HG03139 (cell line): Measurements from ENCODE around the gene TEK.
"Not testable (repeated sequence)": the region's sequence is repeated elsewhere in the genome, so short reads cannot be mapped to it uniquely, and the experiment has no call there.

ENCODE experiments used
- ATAC-seq: cut with Tn5 transposase; IDR thresholded peaks from one replicate; pipeline ENCODE4 v1.9.1; 2021; ENCODE audit not compliant: unreplicated experiment

TEK gene

GRCh38 chr9:27108981-27109541 lies at the start of gene TEK:
TEK (plus strand) TSS chr9:27109225; CDS start chr9:27109591, 366 bp downstream.
- no peak for ATAC-seq

DNA sequence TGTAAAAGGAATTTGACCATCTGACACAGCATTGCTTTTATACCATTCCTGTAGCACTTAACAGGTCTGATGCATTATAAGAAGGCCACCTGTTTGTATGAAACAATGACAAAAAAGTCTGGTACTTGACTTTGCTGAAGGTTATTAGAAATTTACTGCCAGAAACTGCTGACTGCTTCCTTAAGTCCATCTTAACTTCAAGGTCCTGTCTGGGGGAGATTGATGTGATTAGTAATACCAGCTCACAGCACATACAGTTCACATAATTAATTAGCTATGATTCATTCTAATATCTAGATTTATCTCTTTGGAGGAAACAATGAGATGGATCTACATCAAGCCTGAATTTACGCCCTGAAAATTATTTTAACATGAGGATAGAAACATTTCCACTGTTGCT lies 49.6 kb upstream of the TEK start:
- no peak for ATAC-seq

- no peak for ATAC-seq
Measured at GRCh38 chr9:27059907-27060306, 49.1 kb upstream of the TEK start.

- ATAC-seq = no peak
Measured at GRCh38 chr9:27065288-27065687, 43.7 kb upstream of the TEK start.

DNA sequence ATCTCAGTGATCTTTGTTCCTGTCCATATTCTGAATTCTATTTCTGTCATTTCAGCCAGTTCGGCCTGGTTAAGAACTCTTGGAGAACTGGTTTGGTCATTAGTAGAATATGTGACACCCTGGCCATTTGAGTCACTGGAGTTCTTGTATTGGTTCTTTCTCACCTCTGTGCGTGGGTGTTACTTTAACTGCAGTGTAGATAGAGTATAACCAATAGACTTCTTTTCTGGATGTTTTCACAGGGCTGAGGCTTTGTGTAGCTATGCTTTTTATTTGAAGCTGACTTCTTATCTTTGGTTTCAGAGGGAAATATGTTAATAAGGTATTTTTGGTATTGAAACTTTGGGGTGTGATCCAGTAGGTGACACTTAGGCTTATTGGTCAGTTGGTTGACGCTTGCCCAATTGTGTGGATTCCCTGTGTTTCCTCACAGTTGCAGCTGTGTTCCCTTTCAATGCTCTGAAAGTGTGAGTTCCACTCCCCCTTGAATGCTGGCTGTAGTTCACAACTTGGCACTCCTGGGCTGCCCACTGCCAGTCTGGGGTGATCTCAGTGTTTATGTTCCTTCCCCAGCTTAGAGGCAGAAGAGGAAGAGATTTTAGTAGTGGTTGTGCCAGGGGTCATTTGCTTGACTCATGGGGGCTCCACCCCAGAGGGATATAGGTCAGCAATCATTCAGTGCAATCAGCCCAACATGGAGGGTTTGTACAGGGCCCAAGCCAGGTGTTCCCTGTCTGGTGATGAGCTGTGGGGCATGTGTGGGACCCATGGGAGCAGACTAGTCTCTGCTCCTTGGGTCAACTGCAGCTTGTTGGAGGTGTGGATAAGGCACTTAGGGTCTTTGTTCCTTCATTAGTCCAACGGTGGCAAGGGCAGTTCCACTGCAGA lies 34.9 kb upstream of the TEK start:
- no peak for ATAC-seq

GRCh38 chr9:27078685-27079084 lies 30.3 kb upstream of the TEK start:
- ATAC-seq = no peak

DNA sequence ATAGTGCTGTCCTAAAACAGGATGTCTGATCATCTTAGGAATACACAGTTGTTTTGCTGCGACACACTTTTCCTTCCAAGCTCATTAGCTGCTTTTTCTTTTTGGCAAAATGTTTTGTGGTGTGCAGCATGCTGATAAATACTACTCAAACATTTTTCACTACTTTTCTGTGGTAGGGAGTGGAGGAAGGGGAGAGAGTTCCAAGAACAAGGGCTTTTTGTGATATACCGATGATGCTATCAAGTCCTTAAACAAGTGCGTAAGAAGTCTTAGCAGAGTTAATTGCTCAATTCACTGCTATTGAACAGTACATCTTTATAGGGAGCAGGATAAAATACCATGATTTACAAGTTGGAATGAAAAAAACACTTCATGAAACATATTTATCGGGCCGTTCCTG lies 23.6 kb upstream of the TEK start:
- no peak for ATAC-seq

- no peak for ATAC-seq
Measured at GRCh38 chr9:27086818-27087680, 22.0 kb upstream of the TEK start.

GRCh38 chr9:27088981-27089380 lies 20.0 kb upstream of the TEK start:
- ATAC-seq = no peak

GRCh38 chr9:27089706-27090105 lies 19.3 kb upstream of the TEK start:
- no peak for ATAC-seq

GRCh38 chr9:27090231-27090630 lies 18.8 kb upstream of the TEK start:
- no peak for ATAC-seq

GRCh38 chr9:27090711-27091110 lies 18.3 kb upstream of the TEK start:
- ATAC-seq = no peak

- ATAC-seq = not testable (repeated sequence)
Measured at GRCh38 chr9:27092496-27092895, 16.5 kb upstream of the TEK start.

DNA sequence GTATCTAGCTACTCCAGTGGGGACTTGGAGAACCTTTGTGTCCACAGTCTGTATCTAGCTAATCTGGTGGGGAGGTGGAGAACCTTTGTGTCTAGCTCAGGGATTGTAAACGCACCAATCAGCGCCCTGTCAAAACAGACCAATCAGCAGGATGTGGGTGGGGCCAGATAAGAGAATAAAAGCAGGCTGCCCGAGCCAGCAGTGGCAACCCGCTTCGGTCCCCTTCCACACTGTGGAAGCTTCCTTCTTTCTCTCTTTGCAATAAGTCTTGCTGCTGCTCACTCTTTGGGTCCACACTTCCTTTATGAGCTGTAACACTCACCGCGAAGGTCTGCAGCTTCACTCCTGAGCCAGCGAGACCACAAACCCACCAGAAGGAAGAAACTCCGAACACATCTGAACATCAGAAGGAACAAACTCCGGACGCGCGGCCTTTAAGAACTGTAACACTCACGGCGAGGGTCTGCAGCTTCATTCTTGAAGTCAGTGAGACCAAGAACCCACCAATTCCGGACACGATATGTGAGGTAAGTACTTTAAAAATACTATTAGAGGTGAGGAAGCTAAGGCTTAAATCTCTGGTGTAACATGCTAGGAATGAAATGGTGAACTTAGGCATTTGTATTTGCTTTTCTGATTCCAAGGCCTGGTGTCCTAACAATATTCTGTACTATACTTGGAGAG lies 15.5 kb upstream of the TEK start:
- ATAC-seq = not testable (repeated sequence)

DNA sequence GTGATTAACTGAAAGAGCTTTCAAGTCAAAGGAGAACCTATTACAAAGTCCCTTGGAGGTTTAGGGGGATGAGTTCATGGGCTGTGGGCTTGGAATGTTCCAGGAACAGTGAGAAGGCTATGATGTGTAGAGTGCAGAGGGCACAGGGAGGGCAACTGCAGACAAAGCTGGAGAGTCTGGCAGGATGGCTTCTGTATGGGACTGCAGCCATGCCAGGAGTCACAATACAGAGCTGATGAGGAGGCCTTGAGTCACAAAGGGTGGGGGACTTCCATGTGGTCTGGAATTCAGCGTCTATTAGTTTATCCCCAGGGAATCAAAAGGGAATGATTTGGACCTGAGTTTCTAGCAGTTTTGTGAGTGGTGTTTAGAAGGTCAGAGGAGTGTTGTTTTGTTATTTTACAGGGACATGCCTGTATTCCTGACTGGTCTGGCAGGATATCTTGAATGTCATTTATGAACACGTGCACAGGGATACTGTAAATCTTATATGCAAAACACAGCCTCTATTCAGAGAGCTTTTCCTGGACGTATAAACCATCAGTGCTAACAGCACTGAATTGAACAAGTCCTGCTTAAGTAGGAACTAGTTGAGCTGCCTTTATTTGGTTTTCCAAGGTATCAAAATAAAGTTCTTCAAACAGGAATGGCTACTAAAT lies 14.3 kb upstream of the TEK start:
- ATAC-seq = no peak

DNA sequence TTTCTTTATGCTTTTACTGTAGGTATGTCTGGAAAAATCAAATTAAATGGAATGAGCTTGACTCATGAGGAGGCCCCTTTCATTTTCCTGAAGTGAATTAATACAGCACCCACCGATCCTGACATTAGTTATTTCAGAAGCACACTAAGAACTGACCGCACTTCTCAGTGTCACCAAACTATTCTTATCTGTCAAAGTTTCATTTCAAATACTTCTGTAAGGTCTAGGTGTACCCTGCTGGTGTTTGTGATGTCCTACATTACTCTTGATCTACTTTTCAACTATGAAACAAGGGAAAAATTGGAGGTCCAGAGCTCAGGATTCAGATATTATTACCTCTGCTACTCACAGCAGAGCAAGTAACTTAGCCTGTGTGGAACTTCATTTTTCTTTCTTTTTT lies 1.8 kb upstream of the TEK start:
- no peak for ATAC-seq

DNA sequence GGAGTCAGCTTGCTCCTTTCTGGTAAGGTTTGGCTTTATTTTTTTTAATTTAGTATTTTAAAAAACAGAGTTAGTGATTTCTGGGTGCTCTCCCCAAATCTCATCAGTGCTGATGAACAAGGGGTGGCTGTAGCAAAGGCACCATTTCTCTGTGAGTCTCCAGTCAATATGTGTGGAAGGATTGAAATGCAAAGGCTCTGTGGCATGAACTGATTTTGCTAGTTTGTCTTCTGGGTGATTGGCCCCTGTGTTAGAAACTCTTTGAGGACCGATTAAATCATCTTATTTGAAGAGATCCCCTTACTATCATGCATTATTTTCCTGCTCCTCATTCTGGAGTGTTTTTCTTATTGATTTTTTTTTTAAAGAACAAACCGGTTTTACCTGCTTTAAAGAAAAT lies 596 bp downstream of the TEK start:
- ATAC-seq = no peak

- no peak for ATAC-seq
Measured at GRCh38 chr9:27110181-27110580, 1.2 kb downstream of the TEK start.

DNA sequence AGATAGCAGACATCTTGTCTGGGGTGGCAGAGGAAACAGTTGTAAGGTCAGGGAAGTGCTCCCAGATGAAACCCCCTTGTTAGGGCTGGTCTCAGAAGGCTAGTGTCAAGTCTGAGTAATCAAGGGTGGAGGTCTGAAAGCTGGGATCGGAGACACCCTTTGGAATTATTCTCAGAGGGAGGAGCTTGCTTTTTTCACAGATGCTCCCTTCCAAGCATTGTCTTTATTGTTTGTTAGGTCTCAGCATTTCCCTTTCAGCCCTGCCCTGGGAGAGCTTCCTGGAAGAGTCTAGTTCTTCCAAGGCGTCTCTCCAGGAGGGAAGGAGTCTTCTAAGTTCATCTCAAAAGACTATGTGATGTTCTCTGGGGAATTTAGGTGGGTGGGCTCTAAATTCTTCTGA lies 3.2 kb downstream of the TEK start:
- ATAC-seq = no peak

DNA sequence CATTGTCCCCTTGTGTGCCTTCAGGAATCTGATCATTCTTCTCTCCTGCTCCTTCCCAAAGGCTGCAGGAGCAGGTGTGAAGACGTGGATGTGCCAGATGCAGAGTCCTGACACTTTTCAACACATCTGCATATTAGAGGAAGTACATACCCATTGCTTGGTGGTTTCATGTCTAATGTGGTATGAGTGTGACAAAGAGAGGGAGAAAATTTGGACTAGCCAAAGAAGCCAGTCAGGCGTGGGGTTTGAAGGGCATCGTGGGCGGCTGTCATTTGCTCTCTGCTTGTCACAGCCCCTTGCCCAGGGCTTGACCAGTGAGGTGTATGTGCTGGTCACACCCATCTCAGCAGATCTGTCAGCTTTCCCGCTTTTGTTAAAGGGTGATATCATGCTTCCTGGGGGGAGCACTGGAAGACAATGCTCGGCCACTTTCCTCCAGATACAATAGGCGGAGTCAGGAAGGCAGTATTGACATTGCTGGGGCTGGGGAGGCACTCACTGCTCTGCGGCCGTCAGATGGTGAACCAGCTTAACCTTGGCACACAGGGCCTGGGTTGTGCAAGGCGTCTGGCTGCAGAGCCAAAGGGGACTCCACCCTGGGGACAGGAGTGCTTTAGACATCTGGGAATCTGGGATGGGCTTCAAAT lies 8.6 kb downstream of the TEK start:
- ATAC-seq = no peak
